AG04449 (cell line): ENCODE data around the gene GNG14.
A peak's percentile ranks its signal among the peaks of the same experiment; 100 is the strongest.
"Not testable (repeated sequence)": the region's sequence is repeated elsewhere in the genome, so short reads cannot be mapped to it uniquely, and the experiment has no call there.

Experiments
- CTCF ChIA-PET: fragments of 350-600 bp; formaldehyde crosslinking; extraction: SDS; loops from one replicate; lab custom pipeline; 2021; ENCODE audit warnings: antibody characterized with exemption; lab: Yijun Ruan, JAX
- POLR2A ChIA-PET: fragments of 400-600, 350-600 bp; formaldehyde crosslinking; extraction: SDS; loops from one replicate; lab custom pipeline; 2020; ENCODE audit warnings: antibody characterized with exemption, inconsistent platforms; lab: Yijun Ruan, JAX
- DNase-seq: peaks from one replicate; pipeline ENCODE4 v3.0.0-alpha.2; 2010; ENCODE audit warnings: low read depth, low spot score
- H3K4me3 ChIP-seq: 2 replicates; pipeline ENCODE4 v1.5.1; 2011; ENCODE audit warnings: low read depth, mild to moderate bottlenecking, control low read depth, low read length
- TF ChIP-seq, protein P1 (sequence below): IDR thresholded peaks from one replicate; pipeline ENCODE4 v1.5.1; 2011; ENCODE audit warnings: mild to moderate bottlenecking, moderate library complexity, low read length, control low read depth, inconsistent platforms; ENCODE audit not compliant: insufficient read depth; ENCODE audit errors: missing control alignments

The GNG14 gene

DNA sequence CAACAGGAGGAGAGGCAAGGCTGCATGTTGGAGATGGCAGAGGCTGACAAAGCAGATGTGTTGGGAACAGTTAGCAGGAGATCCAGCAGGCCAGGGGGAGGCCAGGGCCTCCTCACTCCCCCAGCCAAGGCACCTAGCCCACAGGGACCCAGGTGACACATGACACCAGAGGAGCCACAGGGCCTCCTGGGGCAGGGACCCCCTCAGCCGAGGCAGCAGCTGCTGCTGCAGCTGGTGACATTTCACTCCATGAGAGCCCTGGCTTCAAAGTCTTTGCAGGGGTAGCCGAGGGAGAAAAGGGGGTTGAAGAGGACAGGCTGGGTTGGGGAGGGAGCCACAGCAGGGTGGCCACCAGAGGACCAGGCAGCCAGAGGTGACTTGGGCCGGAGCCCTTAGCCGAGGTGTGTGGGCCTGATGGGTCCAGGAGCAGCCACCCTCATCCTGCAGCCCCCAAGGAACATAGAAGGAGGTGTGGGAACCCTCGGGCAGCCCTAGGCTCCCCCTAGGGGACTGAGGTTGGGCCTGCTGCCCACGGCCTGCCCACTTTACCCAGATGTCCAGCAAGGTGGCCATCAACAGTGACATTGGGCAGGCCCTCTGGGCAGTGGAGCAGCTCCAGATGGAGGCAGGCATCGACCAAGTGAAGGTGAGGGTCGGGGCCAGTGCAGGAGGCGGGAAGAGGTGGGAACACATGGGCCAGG is at the start of gene GNG14:
Gene GNG14, plus strand, starts transcription at position 503 of the 701 bp plus-strand sequence. Its CDS starts 51 bp downstream, at position 554.
- TF ChIP-seq, protein P1, sequence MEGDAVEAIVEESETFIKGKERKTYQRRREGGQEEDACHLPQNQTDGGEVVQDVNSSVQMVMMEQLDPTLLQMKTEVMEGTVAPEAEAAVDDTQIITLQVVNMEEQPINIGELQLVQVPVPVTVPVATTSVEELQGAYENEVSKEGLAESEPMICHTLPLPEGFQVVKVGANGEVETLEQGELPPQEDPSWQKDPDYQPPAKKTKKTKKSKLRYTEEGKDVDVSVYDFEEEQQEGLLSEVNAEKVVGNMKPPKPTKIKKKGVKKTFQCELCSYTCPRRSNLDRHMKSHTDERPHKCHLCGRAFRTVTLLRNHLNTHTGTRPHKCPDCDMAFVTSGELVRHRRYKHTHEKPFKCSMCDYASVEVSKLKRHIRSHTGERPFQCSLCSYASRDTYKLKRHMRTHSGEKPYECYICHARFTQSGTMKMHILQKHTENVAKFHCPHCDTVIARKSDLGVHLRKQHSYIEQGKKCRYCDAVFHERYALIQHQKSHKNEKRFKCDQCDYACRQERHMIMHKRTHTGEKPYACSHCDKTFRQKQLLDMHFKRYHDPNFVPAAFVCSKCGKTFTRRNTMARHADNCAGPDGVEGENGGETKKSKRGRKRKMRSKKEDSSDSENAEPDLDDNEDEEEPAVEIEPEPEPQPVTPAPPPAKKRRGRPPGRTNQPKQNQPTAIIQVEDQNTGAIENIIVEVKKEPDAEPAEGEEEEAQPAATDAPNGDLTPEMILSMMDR: no peak
- POLR2A ChIA-PET: no interaction called here
- CTCF ChIA-PET: no interaction called here
- H3K4me3 ChIP-seq: no peak within 1 kb of the TSS
- DNase-seq: no peak

DNA sequence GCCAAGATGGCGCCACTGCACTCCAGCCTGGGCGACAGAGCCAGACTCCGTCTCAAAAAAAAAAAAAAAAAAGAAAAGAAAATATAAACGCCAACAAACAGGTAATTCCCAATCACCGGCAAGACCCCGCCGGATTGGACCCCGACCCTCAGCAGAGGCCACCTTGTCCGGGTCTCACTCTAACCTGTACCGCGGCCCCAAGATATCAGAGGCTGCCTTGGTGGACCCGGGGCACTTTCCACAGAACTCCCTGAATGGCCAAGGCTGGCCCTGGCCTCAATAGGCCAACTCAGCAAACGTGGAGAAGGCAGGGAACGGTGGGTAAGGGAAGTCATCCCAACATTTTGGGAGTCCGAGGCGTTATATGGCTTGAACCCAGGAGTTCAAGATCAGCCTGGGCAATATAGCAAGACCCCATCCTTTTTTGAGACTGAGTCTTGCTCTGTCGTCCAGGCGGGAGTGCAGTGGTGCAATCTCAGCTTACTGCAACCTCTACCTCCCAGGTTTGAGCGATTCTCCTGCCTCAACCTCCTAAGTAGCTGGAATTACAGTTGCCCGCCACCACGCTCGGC is 49.1 kb upstream of the GNG14 start:
- H3K4me3 ChIP-seq: no peak overlapping the region
- POLR2A ChIA-PET: no interaction called here
- DNase-seq: no peak
- CTCF ChIA-PET: interaction anchor here (0.6 to 1.3 kb wide), 3 partner anchors 15 to 637 kb away, joined by 3 read pairs; no protein-coding TSS in a partner anchor
- TF ChIP-seq, protein P1: no peak

DNA sequence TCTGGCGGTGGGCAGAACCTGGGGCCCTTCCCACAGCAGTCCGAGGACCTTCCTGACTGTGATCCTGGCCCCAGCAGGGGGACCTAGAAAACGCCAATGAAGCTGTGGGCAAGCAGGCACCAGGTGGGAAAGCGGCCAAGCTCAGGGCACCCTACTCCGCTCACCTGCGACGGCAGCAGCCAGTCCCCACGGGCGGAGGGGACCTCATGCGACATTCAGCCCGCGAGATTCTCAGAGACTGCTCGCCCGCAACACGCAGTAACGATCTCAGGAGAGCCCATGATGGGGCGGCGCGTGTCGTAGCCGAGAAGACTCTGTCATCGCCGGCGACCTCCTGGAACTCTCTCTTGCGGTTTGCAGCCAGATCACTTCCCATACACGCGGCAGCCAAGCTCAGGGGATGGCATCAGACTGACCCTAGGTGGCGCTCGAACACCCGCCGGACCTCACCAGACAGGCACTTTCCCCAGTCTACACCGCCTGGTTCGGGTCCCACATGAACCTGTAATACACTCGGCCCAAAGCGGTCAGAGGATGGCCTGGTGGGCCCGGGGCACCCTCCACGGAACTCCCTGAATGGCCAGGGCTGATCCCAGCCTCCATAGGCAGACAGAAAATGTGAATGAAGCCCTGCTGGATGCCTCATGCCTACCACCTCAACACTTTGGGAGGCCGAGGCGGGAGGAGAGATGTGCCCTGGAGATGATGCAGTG is 47.7 kb upstream of the GNG14 start:
- peak overlapping the region; percentile 40 for H3K4me3 ChIP-seq
- CTCF ChIA-PET: interaction anchor here (0.5 to 2.2 kb wide), 17 partner anchors 9 to 120 kb away, joined by 3 to 16 read pairs (median 4); partner anchors contain the start of genes MAN2B1 and WDR83
- TF ChIP-seq, protein P1: peak; percentile 84
- POLR2A ChIA-PET: interaction anchor here (0.7 to 1.0 kb wide), 2 partner anchors 26 to 845 kb away, joined by 3 read pairs; partner anchors contain the start of genes MAN2B1 and WDR83
- DNase-seq: peak; percentile 37

DNA sequence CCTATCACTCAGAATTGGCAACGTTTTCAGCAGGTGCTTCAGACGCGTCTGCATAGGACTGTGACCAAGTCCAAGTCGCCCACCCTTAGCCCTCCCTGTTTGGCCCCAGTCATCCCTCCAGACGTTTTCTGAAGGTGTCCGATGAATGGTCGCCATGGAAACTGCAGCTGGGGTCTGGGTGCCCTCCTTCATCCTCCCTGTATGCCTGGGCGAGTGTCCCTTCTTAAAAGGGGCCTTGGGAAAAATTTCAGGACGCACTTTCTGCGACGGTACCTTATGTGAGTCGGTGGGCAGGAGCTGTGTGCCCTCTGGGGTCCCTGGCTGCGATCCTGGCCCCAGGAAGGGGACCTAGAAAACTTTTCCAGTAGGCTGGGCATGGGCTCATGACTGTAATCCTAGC is 46.3 kb upstream of the GNG14 start:
- TF ChIP-seq, protein P1: no peak
- ChIA-PET POLR2A (no interaction called here), CTCF (interaction anchor here (1.3 to 1.5 kb wide), 3 partner anchors 8 to 30 kb away, joined by 4 to 6 read pairs (median 4); partner anchors contain the start of genes MAN2B1, WDR83, ZNF490 and ZNF791)
- DNase-seq: no peak
- no peak overlapping the region for H3K4me3 ChIP-seq

DNA sequence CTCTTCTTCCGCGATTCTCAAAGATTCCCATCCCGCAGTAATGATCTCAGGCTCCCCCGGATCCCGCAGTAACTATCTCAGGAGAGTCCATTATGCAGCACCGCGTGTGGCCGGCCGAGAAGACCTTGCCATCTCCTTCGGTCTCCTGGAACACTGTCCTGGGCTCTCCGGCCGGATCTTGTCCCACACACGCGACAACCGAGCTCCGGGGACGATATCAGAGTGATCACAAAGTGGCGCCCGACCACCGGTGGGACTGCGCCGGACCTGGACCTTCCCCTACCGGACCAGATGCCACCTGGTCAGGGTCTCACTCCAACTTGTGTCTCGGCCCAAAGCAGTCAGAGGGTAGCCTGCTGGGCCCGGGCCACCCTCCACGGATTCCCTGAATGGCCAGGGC is 45.3 kb upstream of the GNG14 start:
- ChIA-PET CTCF (interaction anchor here (1.3 kb wide), 1 partner anchor 31 kb away, joined by 4 read pairs; the partner anchor contains the start of genes ZNF490 and ZNF791), POLR2A (no interaction called here)
- DNase-seq: no peak
- TF ChIP-seq, protein P1: no peak
- no peak overlapping the region for H3K4me3 ChIP-seq

DNA sequence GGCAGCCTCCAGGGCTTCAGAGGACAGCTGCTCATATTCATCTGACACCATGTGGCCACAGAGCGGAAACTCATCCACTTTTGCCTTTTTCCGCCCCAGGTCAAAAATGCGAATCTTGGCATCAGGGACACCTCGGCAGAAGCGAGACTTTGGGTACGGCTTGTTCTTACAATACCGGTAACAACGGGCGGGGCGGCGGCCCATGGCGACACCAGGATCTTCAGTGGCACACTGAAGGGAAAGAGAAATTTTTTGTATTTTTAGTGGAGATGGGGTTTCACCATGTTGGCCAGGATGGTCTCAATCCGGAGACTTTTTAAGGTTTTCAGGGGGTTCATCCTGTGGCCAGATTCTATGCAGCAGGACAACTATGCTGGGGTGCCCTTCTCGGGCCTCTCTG is 44.1 kb upstream of the GNG14 start:
- CTCF ChIA-PET: not testable (repeated sequence)

More for the DNA sequence above, 44.1 kb upstream of the GNG14 start:
- DNase-seq, POLR2A ChIA-PET, H3K4me3 ChIP-seq: not testable (repeated sequence)
